GM23338 (cell line): ENCODE results near the gene KIF5A. TPM values are rescaled to one million over a fixed set of nuclear protein-coding genes. Genes with fewer than 3 reads are reported as not detected.

ENCODE experiments used
- ATAC-seq: fragments of 200-7000 bp; cut with Tn5 transposase; 3 replicates; pipeline ENCODE4 v1.9.1; 2020
- DNase-seq: peaks from one replicate; pipeline ENCODE4 v3.0.0-alpha.2; 2015; ENCODE audit warnings: low spot score
- H2AFZ ChIP-seq: fragments of 200-600 bp; sonication (generic); 2 replicates; pipeline ENCODE4 v1.8.0; 2016; ENCODE audit warnings: antibody characterized with exemption, mild to moderate bottlenecking, moderate library complexity
- H3F3A ChIP-seq: fragments of 200-600 bp; sonication (generic); replicated peaks from 2 replicates; pipeline ENCODE4 v1.8.0; 2017; ENCODE audit warnings: antibody characterized with exemption, mixed run types, low read depth
- H3K27ac ChIP-seq: fragments of 200-600 bp; sonication (generic); 2 replicates; pipeline ENCODE4 v1.6.1; 2016; ENCODE audit warnings: low read depth
- H3K27me3 ChIP-seq: fragments of 200-600 bp; sonication (generic); 2 replicates; pipeline ENCODE4 v1.8.0; 2016; ENCODE audit warnings: mild to moderate bottlenecking, mixed run types, moderate library complexity; ENCODE audit not compliant: insufficient read depth
- H3K36me3 ChIP-seq: fragments of 200-600 bp; sonication (generic); 2 replicates; pipeline ENCODE4 v1.8.0; 2016; ENCODE audit warnings: mild to moderate bottlenecking; ENCODE audit not compliant: insufficient read depth
- H3K4me1 ChIP-seq: fragments of 200-600 bp; sonication (generic); 2 replicates; pipeline ENCODE4 v1.8.0; 2016; ENCODE audit warnings: mild to moderate bottlenecking, moderate library complexity; ENCODE audit not compliant: insufficient read depth
- H3K4me2 ChIP-seq: fragments of 200-600 bp; sonication (generic); 2 replicates; pipeline ENCODE4 v1.7.1; 2017; ENCODE audit warnings: mixed run types
- H3K4me3 ChIP-seq: fragments of 200-600 bp; sonication (generic); 2 replicates; pipeline ENCODE4 v1.6.1; 2016; ENCODE audit warnings: mixed run types
- H3K79me2 ChIP-seq: fragments of 200-600 bp; sonication (generic); replicated peaks from 2 replicates; pipeline ENCODE4 v1.8.0; 2017; ENCODE audit warnings: mild to moderate bottlenecking; ENCODE audit not compliant: insufficient read depth
- H3K9me2 ChIP-seq: fragments of 200-600 bp; sonication (generic); 2 replicates; pipeline ENCODE4 v1.8.0; 2017; ENCODE audit not compliant: insufficient read depth
- H4K20me1 ChIP-seq: fragments of 200-600 bp; sonication (generic); replicated peaks from 2 replicates; pipeline ENCODE4 v1.8.0; 2017; ENCODE audit warnings: mild to moderate bottlenecking; ENCODE audit not compliant: insufficient read depth
- H3K27ac Mint-ChIP-seq: 2 replicates; pipeline ENCODE4 v1.8.0; 2020; ENCODE audit warnings: inconsistent platforms, mild to moderate bottlenecking, moderate library complexity, mixed read lengths
- H3K27me3 Mint-ChIP-seq: 3 replicates; pipeline ENCODE4 v1.8.0; 2022; ENCODE audit warnings: low read depth, mild to moderate bottlenecking, moderate library complexity, mixed read lengths, inconsistent platforms; ENCODE audit not compliant: insufficient read depth, poor library complexity
- H3K36me3 Mint-ChIP-seq: 3 replicates; pipeline ENCODE4 v1.8.0; 2021; ENCODE audit warnings: low read depth, mild to moderate bottlenecking, inconsistent platforms, moderate library complexity, mixed read lengths
- H3K4me1 Mint-ChIP-seq: 3 replicates; pipeline ENCODE4 v1.8.0; 2020; ENCODE audit warnings: mild to moderate bottlenecking, inconsistent platforms, mixed read lengths
- H3K4me3 Mint-ChIP-seq: 3 replicates; pipeline ENCODE4 v1.8.0; 2021; ENCODE audit warnings: moderate library complexity, mild to moderate bottlenecking, inconsistent platforms, mixed read lengths
- H3K9me3 Mint-ChIP-seq: 3 replicates; pipeline ENCODE4 v1.8.0; 2020; ENCODE audit warnings: moderate library complexity, mild to moderate bottlenecking, inconsistent platforms, mixed read lengths
- CREB1 ChIP-seq: fragments of 250-450 bp; sonication (Bioruptor Pico); IDR thresholded peaks from 2 replicates; pipeline ENCODE4 v1.5.0; 2020; ENCODE audit warnings: low read depth, mild to moderate bottlenecking, moderate library complexity
- EZH2 ChIP-seq: fragments of 200-600 bp; sonication (generic); IDR thresholded peaks from one replicate; pipeline ENCODE4 v1.8.0; 2017; ENCODE audit warnings: antibody characterized with exemption, mild to moderate bottlenecking, low read depth; ENCODE audit not compliant: unreplicated experiment
- EZH2phosphoT487 ChIP-seq: fragments of 200-600 bp; sonication (generic); IDR thresholded peaks from one replicate; pipeline ENCODE4 v1.8.1; 2018; ENCODE audit warnings: antibody characterized with exemption; ENCODE audit not compliant: unreplicated experiment
- JUNB ChIP-seq: IDR thresholded peaks from one replicate; pipeline ENCODE4 v1.6.1; 2016; ENCODE audit warnings: antibody characterized with exemption; ENCODE audit not compliant: unreplicated experiment
- NANOG ChIP-seq: IDR thresholded peaks from 2 replicates; pipeline ENCODE4 v1.6.1; 2016; ENCODE audit warnings: antibody characterized with exemption, borderline replicate concordance
- ZNF114 ChIP-seq: fragments of 250-450 bp; sonication (Bioruptor Pico); IDR thresholded peaks from 2 replicates; pipeline ENCODE4 v1.5.0; 2020; ENCODE audit warnings: mild to moderate bottlenecking, moderate library complexity
- ZNF462 ChIP-seq: fragments of 250-450 bp; sonication (Bioruptor Pico); IDR thresholded peaks from 2 replicates; pipeline ENCODE4 v1.5.0; 2020; ENCODE audit warnings: mild to moderate bottlenecking, moderate library complexity
- polyA plus RNA-seq: library from polyadenylated mRNA; unstranded; fragments of >200 nt; fragmentation: Nextera tagmentation; extraction: Ambion mirVana; gene quantifications from 2 replicates; pipeline ENCODE4 v1.2.1, GENCODE V29; 2016
- total RNA-seq: library from RNA; depleted of rRNA; stranded (reverse); fragments of >200 nt; shearing (Covaris generic); gene quantifications from 2 replicates; pipeline ENCODE4 v1.2.3, GENCODE V29; 2014
- TF ChIP-seq, protein P1 (sequence below): IDR thresholded peaks from one replicate; pipeline ENCODE4 v1.6.1; 2018; ENCODE audit warnings: antibody characterized with exemption; ENCODE audit not compliant: unreplicated experiment

The KIF5A gene
- total and polyA plus RNA-seq, 2 experiments from 2014 or later: 11.1 to 21.3 TPM

DNA sequence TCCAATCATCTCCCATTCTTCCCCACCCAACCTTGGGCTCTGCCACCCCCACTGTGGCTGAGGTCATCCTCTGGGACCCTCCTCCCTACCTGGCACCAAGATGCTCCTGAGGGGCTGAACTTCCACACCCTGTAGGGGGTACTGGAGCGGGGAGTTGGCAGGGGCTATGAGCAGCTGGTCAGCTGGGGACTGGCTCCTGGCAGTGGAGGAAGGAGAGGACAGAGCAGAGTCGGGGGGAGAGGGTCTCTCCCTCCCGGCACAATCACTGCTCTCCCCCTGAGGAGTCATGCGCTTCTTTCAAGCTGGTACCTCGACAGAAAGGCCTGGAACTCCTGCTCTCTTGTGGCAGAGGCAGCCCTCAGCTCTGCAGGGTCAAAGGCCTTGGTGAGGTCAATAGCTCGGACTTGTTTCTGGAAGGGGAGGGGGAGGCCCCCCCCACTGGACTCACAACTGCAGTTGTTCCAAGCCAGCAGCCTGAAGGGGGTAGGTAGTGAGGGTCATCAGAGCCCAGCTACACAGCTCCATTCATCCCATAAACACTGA lies 81.1 kb downstream of the KIF5A start (continued):
- no peak for TF ChIP-seq ZNF462 (CRISPR knock-in tag)
- TF ChIP-seq ZNF114 (CRISPR knock-in tag): no peak
- no peak for TF ChIP-seq EZH2
- no peak for TF ChIP-seq JUNB
- no peak for TF ChIP-seq NANOG
- TF ChIP-seq EZH2phosphoT487: no peak

- peaks cover 97% of the 10 kb centered on the region for H3K27me3 ChIP-seq
- Mint-ChIP-seq H3K27me3 (peaks cover 69% of the 10 kb centered on the region), H3K9me3 (no peaks in the 10 kb centered on the region), H3K4me1 (peaks cover 25% of the 10 kb centered on the region), H3K36me3 (no peaks in the 10 kb centered on the region), H3K4me3 (peak overlapping the region; percentile 73), H3K27ac (no peak overlapping the region)
- DNase-seq (peak; percentile 47), ATAC-seq (peak; percentile 17)
- peaks cover 12% of the 10 kb centered on the region; the same call in 1 of the 2 replicates for H3F3A ChIP-seq
- H3K79me2 ChIP-seq: no peaks in the 10 kb centered on the region
- no peaks in the 10 kb centered on the region for H3K9me2 ChIP-seq
- peak overlapping the region; percentile 74 for H3K4me3 ChIP-seq
- H3K36me3 ChIP-seq: no peaks in the 10 kb centered on the region
- no peak overlapping the region for H3K27ac ChIP-seq
- peak overlapping the region; percentile 96 for H2AFZ ChIP-seq
- peaks cover 22% of the 10 kb centered on the region for H4K20me1 ChIP-seq
- peaks cover 24% of the 10 kb centered on the region for H3K4me1 ChIP-seq
- H3K4me2 ChIP-seq: peak overlapping the region; percentile 96
- peak; percentile 62 for TF ChIP-seq EZH2phosphoT487
- no peak for TF ChIP-seq JUNB
- TF ChIP-seq CREB1 (CRISPR knock-in tag): no peak
- TF ChIP-seq EZH2: peak; percentile 92
- TF ChIP-seq, protein P1, sequence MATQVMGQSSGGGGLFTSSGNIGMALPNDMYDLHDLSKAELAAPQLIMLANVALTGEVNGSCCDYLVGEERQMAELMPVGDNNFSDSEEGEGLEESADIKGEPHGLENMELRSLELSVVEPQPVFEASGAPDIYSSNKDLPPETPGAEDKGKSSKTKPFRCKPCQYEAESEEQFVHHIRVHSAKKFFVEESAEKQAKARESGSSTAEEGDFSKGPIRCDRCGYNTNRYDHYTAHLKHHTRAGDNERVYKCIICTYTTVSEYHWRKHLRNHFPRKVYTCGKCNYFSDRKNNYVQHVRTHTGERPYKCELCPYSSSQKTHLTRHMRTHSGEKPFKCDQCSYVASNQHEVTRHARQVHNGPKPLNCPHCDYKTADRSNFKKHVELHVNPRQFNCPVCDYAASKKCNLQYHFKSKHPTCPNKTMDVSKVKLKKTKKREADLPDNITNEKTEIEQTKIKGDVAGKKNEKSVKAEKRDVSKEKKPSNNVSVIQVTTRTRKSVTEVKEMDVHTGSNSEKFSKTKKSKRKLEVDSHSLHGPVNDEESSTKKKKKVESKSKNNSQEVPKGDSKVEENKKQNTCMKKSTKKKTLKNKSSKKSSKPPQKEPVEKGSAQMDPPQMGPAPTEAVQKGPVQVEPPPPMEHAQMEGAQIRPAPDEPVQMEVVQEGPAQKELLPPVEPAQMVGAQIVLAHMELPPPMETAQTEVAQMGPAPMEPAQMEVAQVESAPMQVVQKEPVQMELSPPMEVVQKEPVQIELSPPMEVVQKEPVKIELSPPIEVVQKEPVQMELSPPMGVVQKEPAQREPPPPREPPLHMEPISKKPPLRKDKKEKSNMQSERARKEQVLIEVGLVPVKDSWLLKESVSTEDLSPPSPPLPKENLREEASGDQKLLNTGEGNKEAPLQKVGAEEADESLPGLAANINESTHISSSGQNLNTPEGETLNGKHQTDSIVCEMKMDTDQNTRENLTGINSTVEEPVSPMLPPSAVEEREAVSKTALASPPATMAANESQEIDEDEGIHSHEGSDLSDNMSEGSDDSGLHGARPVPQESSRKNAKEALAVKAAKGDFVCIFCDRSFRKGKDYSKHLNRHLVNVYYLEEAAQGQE: no peak
Observed at GRCh38 chr12:57631566-57632072, 81.8 kb downstream of the KIF5A start.
